ENCODE measurements around the gene SCART1.

GRCh38 chr10:133487085-133487484 is 33.3 kb downstream of the SCART1 start:
- TF ChIP-seq TAF1 (IDR thresholded peaks at IDR 0.05; ENCODE audit: low read depth) (no peak), EP300 (IDR thresholded peaks at IDR 0.05; ENCODE audit: borderline replicate concordance) (no peak), CEBPB (IDR thresholded peaks at IDR 0.05) (no peak), YY1 (IDR thresholded peaks at IDR 0.05; ENCODE audit: low read depth) (no peak), CREB1 (IDR thresholded peaks at IDR 0.05; ENCODE audit: low read depth) (no peak), TCF12 (IDR thresholded peaks at IDR 0.05; ENCODE audit: low read depth) (no peak), USF1 (IDR thresholded peaks at IDR 0.05) (no peak), RAD21 (IDR thresholded peaks at IDR 0.05; ENCODE audit: low read depth) (no peak), TEAD4 (IDR thresholded peaks at IDR 0.05) (no peak)
- TF ChIP-seq, protein P1, sequence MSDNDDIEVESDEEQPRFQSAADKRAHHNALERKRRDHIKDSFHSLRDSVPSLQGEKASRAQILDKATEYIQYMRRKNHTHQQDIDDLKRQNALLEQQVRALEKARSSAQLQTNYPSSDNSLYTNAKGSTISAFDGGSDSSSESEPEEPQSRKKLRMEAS (IDR thresholded peaks at IDR 0.05), result no peak
- TF ChIP-seq, protein P2, sequence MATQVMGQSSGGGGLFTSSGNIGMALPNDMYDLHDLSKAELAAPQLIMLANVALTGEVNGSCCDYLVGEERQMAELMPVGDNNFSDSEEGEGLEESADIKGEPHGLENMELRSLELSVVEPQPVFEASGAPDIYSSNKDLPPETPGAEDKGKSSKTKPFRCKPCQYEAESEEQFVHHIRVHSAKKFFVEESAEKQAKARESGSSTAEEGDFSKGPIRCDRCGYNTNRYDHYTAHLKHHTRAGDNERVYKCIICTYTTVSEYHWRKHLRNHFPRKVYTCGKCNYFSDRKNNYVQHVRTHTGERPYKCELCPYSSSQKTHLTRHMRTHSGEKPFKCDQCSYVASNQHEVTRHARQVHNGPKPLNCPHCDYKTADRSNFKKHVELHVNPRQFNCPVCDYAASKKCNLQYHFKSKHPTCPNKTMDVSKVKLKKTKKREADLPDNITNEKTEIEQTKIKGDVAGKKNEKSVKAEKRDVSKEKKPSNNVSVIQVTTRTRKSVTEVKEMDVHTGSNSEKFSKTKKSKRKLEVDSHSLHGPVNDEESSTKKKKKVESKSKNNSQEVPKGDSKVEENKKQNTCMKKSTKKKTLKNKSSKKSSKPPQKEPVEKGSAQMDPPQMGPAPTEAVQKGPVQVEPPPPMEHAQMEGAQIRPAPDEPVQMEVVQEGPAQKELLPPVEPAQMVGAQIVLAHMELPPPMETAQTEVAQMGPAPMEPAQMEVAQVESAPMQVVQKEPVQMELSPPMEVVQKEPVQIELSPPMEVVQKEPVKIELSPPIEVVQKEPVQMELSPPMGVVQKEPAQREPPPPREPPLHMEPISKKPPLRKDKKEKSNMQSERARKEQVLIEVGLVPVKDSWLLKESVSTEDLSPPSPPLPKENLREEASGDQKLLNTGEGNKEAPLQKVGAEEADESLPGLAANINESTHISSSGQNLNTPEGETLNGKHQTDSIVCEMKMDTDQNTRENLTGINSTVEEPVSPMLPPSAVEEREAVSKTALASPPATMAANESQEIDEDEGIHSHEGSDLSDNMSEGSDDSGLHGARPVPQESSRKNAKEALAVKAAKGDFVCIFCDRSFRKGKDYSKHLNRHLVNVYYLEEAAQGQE (IDR thresholded peaks at IDR 0.05; ENCODE audit: low read depth), result no peak
